CD14-positive monocyte (primary cell): ENCODE measurements around the gene SLC24A5. TPM values are rescaled to one million over a fixed set of nuclear protein-coding genes. Genes with fewer than 3 reads are reported as not detected.

Experiments
- DNase-seq, 3 donors: peaks; one replicate each; pipeline ENCODE4 v3.0.0-alpha.2; 2011 to 2022
- H2AFZ ChIP-seq: 2 replicates; pipeline ENCODE4 v1.6.0; 2012; ENCODE audit warnings: mild to moderate bottlenecking, low read depth, low read length, inconsistent platforms; ENCODE audit not compliant: insufficient read depth, poor library complexity, severe bottlenecking
- H3K27ac ChIP-seq, 2 donors: 1 replicate in 1 of 2; 2 replicates in 1 of 2; pipeline ENCODE4 v1.5.1; 2012 to 2013; ENCODE audit warnings: low read length in 2 of 2, control low read depth in 1 of 2, inconsistent platforms in 1 of 2, low read depth in 1 of 2, mild to moderate bottlenecking in 1 of 2
- H3K27me3 ChIP-seq, 2 donors: one replicate each; pipeline versions ENCODE4 v1.6.0 to v1.6.1; 2011 to 2013; ENCODE audit warnings: low read length in 2 of 2; ENCODE audit not compliant: control insufficient read depth in 2 of 2, insufficient read depth in 2 of 2
- H3K36me3 ChIP-seq, 2 donors: replicated peaks in 1 of 2; 1 replicate in 1 of 2; 2 replicates in 1 of 2; pipeline versions ENCODE4 v1.5.1 to v1.6.1; 2012 to 2013; ENCODE audit warnings: low read length in 2 of 2, control low read depth in 1 of 2, inconsistent platforms in 1 of 2, mild to moderate bottlenecking in 1 of 2; ENCODE audit not compliant: insufficient read depth in 2 of 2, control insufficient read depth in 1 of 2
- H3K4me1 ChIP-seq, 2 donors: 1 replicate in 1 of 2; 2 replicates in 1 of 2; pipeline versions ENCODE4 v1.5.1 to v1.6.1; 2012 to 2013; ENCODE audit warnings: low read length in 2 of 2, control low read depth in 1 of 2, inconsistent platforms in 1 of 2, mild to moderate bottlenecking in 1 of 2, moderate library complexity in 1 of 2; ENCODE audit not compliant: insufficient read depth in 2 of 2, control insufficient read depth in 1 of 2
- H3K4me2 ChIP-seq: replicated peaks from 2 replicates; pipeline ENCODE3; 2012; ENCODE audit warnings: low read length, moderate library complexity, mild to moderate bottlenecking; ENCODE audit not compliant: poor library complexity, severe bottlenecking; ENCODE audit errors: extremely low read depth
- H3K4me3 ChIP-seq, 3 experiments: fragments of 200-600 bp in 1 of 3; sonication (generic) in 1 of 3; replicated peaks in 1 of 3; 1 replicate in 2 of 3; 2 replicates in 1 of 3; pipeline ENCODE4 v1.5.1; 2011 to 2013; ENCODE audit warnings: low read length in 3 of 3, mild to moderate bottlenecking in 3 of 3, control low read depth in 2 of 3, low read depth in 2 of 3, inconsistent platforms in 1 of 3, moderate library complexity in 1 of 3
- H3K79me2 ChIP-seq: 2 replicates; pipeline ENCODE4 v1.6.0; 2012; ENCODE audit warnings: mild to moderate bottlenecking, control low read depth, inconsistent platforms, low read length, moderate library complexity; ENCODE audit not compliant: insufficient read depth
- H3K9ac ChIP-seq: 2 replicates; pipeline ENCODE4 v1.6.0; 2017; ENCODE audit warnings: low read length, mild to moderate bottlenecking; ENCODE audit not compliant: insufficient read depth, poor library complexity, severe bottlenecking
- H3K9me3 ChIP-seq, 2 donors: replicated peaks in 1 of 2; 1 replicate in 1 of 2; 2 replicates in 1 of 2; pipeline versions ENCODE4 v1.5.1 to v1.6.1; 2012 to 2013; ENCODE audit warnings: low read length in 2 of 2, control low read depth in 1 of 2; ENCODE audit not compliant: control insufficient read depth in 1 of 2, insufficient read depth in 1 of 2
- H4K20me1 ChIP-seq: 2 replicates; pipeline ENCODE4 v1.6.0; 2012; ENCODE audit warnings: mild to moderate bottlenecking, low read length, control low read depth, moderate library complexity; ENCODE audit not compliant: insufficient read depth
- H3K27ac Mint-ChIP-seq, 7 donors: one replicate each; pipeline ENCODE4 v1.8.0; 2020; ENCODE audit warnings: mild to moderate bottlenecking in 7 of 7, mixed read lengths in 7 of 7, moderate library complexity in 6 of 7, inconsistent platforms in 2 of 7
- H3K27me3 Mint-ChIP-seq, 3 donors: one replicate each; pipeline ENCODE4 v1.8.0; 2021 to 2022; ENCODE audit warnings: low read depth in 3 of 3, mild to moderate bottlenecking in 3 of 3, mixed read lengths in 3 of 3, moderate library complexity in 3 of 3, inconsistent platforms in 1 of 3
- H3K36me3 Mint-ChIP-seq, 2 donors: one replicate each; pipeline ENCODE4 v1.8.0; 2020; ENCODE audit warnings: mixed read lengths in 2 of 2, inconsistent platforms in 1 of 2, mild to moderate bottlenecking in 1 of 2
- H3K4me1 Mint-ChIP-seq: one replicate; pipeline ENCODE4 v1.8.0; 2020; ENCODE audit warnings: mild to moderate bottlenecking, mixed read lengths
- H3K4me3 Mint-ChIP-seq, 2 donors: one replicate each; pipeline ENCODE4 v1.8.0; 2020; ENCODE audit warnings: mild to moderate bottlenecking in 2 of 2, mixed read lengths in 2 of 2, moderate library complexity in 1 of 2
- H3K9me3 Mint-ChIP-seq, 7 donors: one replicate each; pipeline ENCODE4 v1.8.0; 2020 to 2022; ENCODE audit warnings: mixed read lengths in 7 of 7, mild to moderate bottlenecking in 6 of 7, moderate library complexity in 6 of 7, inconsistent platforms in 2 of 7
- WGBS: methylation state at CpG from one replicate; pipeline ENCODE4 v1.1.5; 2013; ENCODE audit warnings: missing lambda C conversion rate; ENCODE audit not compliant: insufficient coverage; 5-methylcytosine and 5-hydroxymethylcytosine counted together
- intact Hi-C, 2 donors: fragments of 100-400 bp; cut with micrococcal nuclease; formaldehyde crosslinking; loops; one replicate each; pipeline versions ENCODE4 v1.15.0 to v1.15.1; 2023
- polyA plus RNA-seq, 3 donors: library from polyadenylated mRNA; depleted of rRNA in 1 of 3; unstranded in 2 of 3; stranded (reverse) in 1 of 3; fragments of 300-500 nt in 2 of 3; fragments of >200 nt in 1 of 3; fragmentation: Illumina TruSeq in 2 of 3; gene quantifications; 1 replicate in 2 of 3; 2 replicates in 1 of 3; pipeline ENCODE4 v1.2.3, GENCODE V29; 2012 to 2021
- TF ChIP-seq, protein P1 (sequence below): fragments of 200-600 bp; IDR thresholded peaks from one replicate; pipeline ENCODE4 v1.8.0; 2022; ENCODE audit warnings: antibody characterized with exemption, mild to moderate bottlenecking

Gene SLC24A5
- polyA plus RNA-seq, 3 donors = not detected

DNA sequence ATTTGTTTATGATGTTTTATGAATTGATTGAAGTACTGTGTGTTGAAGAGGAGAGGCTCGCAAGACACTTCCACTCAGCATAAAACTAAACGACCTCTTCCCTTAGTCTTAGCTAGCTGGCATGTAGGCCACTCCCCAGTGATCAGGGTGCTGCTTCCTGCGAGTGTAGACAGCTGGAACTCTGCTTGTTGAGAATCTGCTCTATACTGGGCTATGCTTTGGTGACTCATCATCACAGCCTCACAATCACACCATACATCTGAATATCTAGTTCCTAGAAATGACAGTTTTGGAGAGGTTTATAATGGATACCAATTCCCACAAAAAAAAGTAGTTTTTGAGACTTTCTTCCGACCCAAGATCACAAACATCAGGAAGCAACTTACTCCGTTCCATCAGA lies 1.5 kb upstream of the SLC24A5 start:
- H3K4me1 ChIP-seq = no peaks in the 10 kb centered on the region
- H2AFZ ChIP-seq = no peak overlapping the region
- H3K4me3 ChIP-seq = no peak overlapping the region
- WGBS = no CpG with 5 or more reads among the region's 5 CpGs
- no peak overlapping the region for H3K27ac ChIP-seq
- Mint-ChIP-seq H3K4me3 (no peak overlapping the region), H3K36me3 (no peaks in the 10 kb centered on the region), H3K4me1 (no peaks in the 10 kb centered on the region), H3K27ac (no peak overlapping the region), H3K27me3 (peaks cover 5 to 9% (median 8%) of the 10 kb centered on the region in 3 donors), H3K9me3 (peaks cover 0 to 2% (median 0%) of the 10 kb centered on the region in 7 donors)
- no peak overlapping the region for H3K9ac ChIP-seq
- no peak for DNase-seq
- no peaks in the 10 kb centered on the region for H3K36me3 ChIP-seq
- no peak overlapping the region for H3K4me2 ChIP-seq
- no peaks in the 10 kb centered on the region for H4K20me1 ChIP-seq
- TF ChIP-seq, protein P1, sequence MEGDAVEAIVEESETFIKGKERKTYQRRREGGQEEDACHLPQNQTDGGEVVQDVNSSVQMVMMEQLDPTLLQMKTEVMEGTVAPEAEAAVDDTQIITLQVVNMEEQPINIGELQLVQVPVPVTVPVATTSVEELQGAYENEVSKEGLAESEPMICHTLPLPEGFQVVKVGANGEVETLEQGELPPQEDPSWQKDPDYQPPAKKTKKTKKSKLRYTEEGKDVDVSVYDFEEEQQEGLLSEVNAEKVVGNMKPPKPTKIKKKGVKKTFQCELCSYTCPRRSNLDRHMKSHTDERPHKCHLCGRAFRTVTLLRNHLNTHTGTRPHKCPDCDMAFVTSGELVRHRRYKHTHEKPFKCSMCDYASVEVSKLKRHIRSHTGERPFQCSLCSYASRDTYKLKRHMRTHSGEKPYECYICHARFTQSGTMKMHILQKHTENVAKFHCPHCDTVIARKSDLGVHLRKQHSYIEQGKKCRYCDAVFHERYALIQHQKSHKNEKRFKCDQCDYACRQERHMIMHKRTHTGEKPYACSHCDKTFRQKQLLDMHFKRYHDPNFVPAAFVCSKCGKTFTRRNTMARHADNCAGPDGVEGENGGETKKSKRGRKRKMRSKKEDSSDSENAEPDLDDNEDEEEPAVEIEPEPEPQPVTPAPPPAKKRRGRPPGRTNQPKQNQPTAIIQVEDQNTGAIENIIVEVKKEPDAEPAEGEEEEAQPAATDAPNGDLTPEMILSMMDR = no peak
- H3K27me3 ChIP-seq = no peaks in the 10 kb centered on the region
- intact Hi-C loops = no loop called here
- H3K9me3 ChIP-seq = no peaks in the 10 kb centered on the region
- no peaks in the 10 kb centered on the region for H3K79me2 ChIP-seq

DNA sequence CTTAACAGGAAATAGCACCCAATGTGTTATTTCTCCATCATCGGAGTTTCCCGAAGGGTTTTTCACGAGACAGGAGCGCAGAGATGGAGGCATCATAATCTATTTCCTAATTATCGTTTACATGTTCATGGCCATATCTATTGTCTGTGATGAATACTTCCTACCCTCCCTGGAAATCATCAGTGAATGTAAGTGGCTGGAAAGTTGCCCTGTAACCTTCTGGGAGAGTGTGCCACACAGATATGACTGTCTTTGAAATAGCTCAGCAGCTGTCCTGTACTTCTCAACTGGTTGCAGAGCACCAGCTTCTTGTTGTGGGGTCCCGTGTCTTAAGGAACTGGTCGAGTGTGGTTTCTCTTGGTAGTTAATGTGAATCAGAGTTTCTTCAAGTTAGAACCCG lies 1.1 kb downstream of the SLC24A5 start:
- Mint-ChIP-seq H3K4me3 (no peak overlapping the region), H3K4me1 (no peaks in the 10 kb centered on the region), H3K27me3 (peaks cover 0 to 9% (median 8%) of the 10 kb centered on the region in 3 donors), H3K36me3 (no peaks in the 10 kb centered on the region), H3K9me3 (peaks cover 0 to 2% (median 0%) of the 10 kb centered on the region in 7 donors), H3K27ac (no peak overlapping the region)
- intact Hi-C loops = no loop called here
- H3K36me3 ChIP-seq = no peaks in the 10 kb centered on the region
- H3K9ac ChIP-seq = no peak overlapping the region
- no peak overlapping the region for H3K4me2 ChIP-seq
- no peaks in the 10 kb centered on the region for H3K27me3 ChIP-seq
- H4K20me1 ChIP-seq = no peaks in the 10 kb centered on the region
- TF ChIP-seq, protein P1 = no peak
- H3K79me2 ChIP-seq = no peaks in the 10 kb centered on the region
- H3K27ac ChIP-seq = no peak overlapping the region
- H2AFZ ChIP-seq = no peak overlapping the region
- H3K4me3 ChIP-seq = no peak overlapping the region
- H3K4me1 ChIP-seq = no peaks in the 10 kb centered on the region
- 90% methylated on average over 2 of the region's 8 CpGs for WGBS
- no peaks in the 10 kb centered on the region for H3K9me3 ChIP-seq
- no peak for DNase-seq
